Limb (tissue), 2 donors: ENCODE measurements around the gene FUT1.
"Not testable (repeated sequence)": the region's sequence is repeated elsewhere in the genome, so short reads cannot be mapped to it uniquely, and the experiment has no call there.

Experiments used
- DNase-seq, 2 donors: peaks; one replicate each; pipeline ENCODE4 v3.0.0-alpha.2; 2016; ENCODE audit errors: extremely low spot score in 2 of 2

FUT1 gene

GRCh38 chr19:48718106-48718505 is 34.3 kb downstream of the FUT1 start:
- DNase-seq: not testable (repeated sequence)

- DNase-seq: peak; percentile 88 to 91
Measured at GRCh38 chr19:48716562-48717291, 35.7 kb downstream of the FUT1 start.

- DNase-seq: peak in 1 of 2 donors; percentile 49
Measured at GRCh38 chr19:48715681-48716171, 36.7 kb downstream of the FUT1 start.

- no peak for DNase-seq
Measured at GRCh38 chr19:48714759-48715675, 37.4 kb downstream of the FUT1 start.

GRCh38 chr19:48713864-48714755 is 38.3 kb downstream of the FUT1 start:
- DNase-seq: peak; percentile 99

- peak in 1 of 2 donors; percentile 44 for DNase-seq
Measured at GRCh38 chr19:48713041-48713863, 39.2 kb downstream of the FUT1 start.

GRCh38 chr19:48711106-48711662 is 41.3 kb downstream of the FUT1 start:
- no peak for DNase-seq

- no peak for DNase-seq
Measured at GRCh38 chr19:48708471-48708870, 44.0 kb downstream of the FUT1 start.

- DNase-seq: no peak
Measured at GRCh38 chr19:48705431-48705830, 47.0 kb downstream of the FUT1 start.

GRCh38 chr19:48703316-48703715 is 49.1 kb downstream of the FUT1 start:
- no peak for DNase-seq

- no peak for DNase-seq
Measured at GRCh38 chr19:48702701-48703100, 49.7 kb downstream of the FUT1 start.

- DNase-seq: no peak
Measured at GRCh38 chr19:48698046-48698445, 54.4 kb downstream of the FUT1 start.
